22Rv1 (cell line): ENCODE results near the gene LGALS9.

Experiments used
- CTCF ChIP-seq: fragments of 450-650 bp; IDR thresholded peaks from 2 replicates; pipeline ENCODE4 v1.5.1; 2017; ENCODE audit warnings: mild to moderate bottlenecking
- ZFX ChIP-seq: fragments of 450-650 bp; IDR thresholded peaks from 2 replicates; pipeline ENCODE4 v1.6.1; 2017; ENCODE audit warnings: antibody characterized with exemption, borderline replicate concordance

GRCh38 chr17:27634776-27635175 is 3.8 kb downstream of the LGALS9 start:
- no peak for TF ChIP-seq CTCF
- no peak for TF ChIP-seq ZFX
